HG03280 (cell line): ENCODE data around the gene USP31.

Experiments used
- ATAC-seq: cut with Tn5 transposase; IDR thresholded peaks from one replicate; pipeline ENCODE4 v1.9.1; 2021; ENCODE audit warnings: mild to moderate bottlenecking, moderate library complexity; ENCODE audit not compliant: unreplicated experiment

Gene USP31

GRCh38 chr16:23149267-23149992 lies at the start of gene USP31:
TSS of gene USP31 (minus strand) at chr16:23149452. CDS start at chr16:23149270, 182 bp downstream.
- ATAC-seq: peak; percentile 94

GRCh38 chr16:23196539-23196938 lies 47.3 kb upstream of the USP31 start:
- ATAC-seq: no peak

- ATAC-seq: no peak
Measured at GRCh38 chr16:23195366-23195978, 46.2 kb upstream of the USP31 start.

- ATAC-seq: no peak
Measured at GRCh38 chr16:23194497-23195221, 45.4 kb upstream of the USP31 start.

- ATAC-seq: no peak
Measured at GRCh38 chr16:23188911-23189310, 39.7 kb upstream of the USP31 start.

GRCh38 chr16:23187341-23187740 lies 38.1 kb upstream of the USP31 start:
- ATAC-seq: no peak

GRCh38 chr16:23186171-23186570 lies 36.9 kb upstream of the USP31 start:
- ATAC-seq: no peak

- ATAC-seq: no peak
Measured at GRCh38 chr16:23185656-23186055, 36.4 kb upstream of the USP31 start.

GRCh38 chr16:23183543-23183862 lies 34.3 kb upstream of the USP31 start:
- ATAC-seq: no peak

- ATAC-seq: peak; percentile 26
Measured at GRCh38 chr16:23182679-23183542, 33.7 kb upstream of the USP31 start, which contains the start of gene SCNN1G. TSS of gene SCNN1G (plus strand) at chr16:23182745. CDS start at chr16:23186272, 3,527 bp downstream.

- ATAC-seq: peak; percentile 96
Measured at GRCh38 chr16:23182206-23182678, 33.0 kb upstream of the USP31 start.

GRCh38 chr16:23181506-23181905 lies 32.3 kb upstream of the USP31 start:
- no peak for ATAC-seq

GRCh38 chr16:23175651-23176050 lies 26.4 kb upstream of the USP31 start:
- ATAC-seq: no peak

- no peak for ATAC-seq
Measured at GRCh38 chr16:23174622-23175021, 25.4 kb upstream of the USP31 start.

- ATAC-seq: no peak
Measured at GRCh38 chr16:23172994-23173393, 23.7 kb upstream of the USP31 start.

- ATAC-seq: no peak
Measured at GRCh38 chr16:23172583-23172982, 23.3 kb upstream of the USP31 start.

GRCh38 chr16:23164736-23165135 lies 15.5 kb upstream of the USP31 start:
- ATAC-seq: no peak

- no peak for ATAC-seq
Measured at GRCh38 chr16:23163921-23164320, 14.7 kb upstream of the USP31 start.

- ATAC-seq: no peak
Measured at GRCh38 chr16:23160574-23160973, 11.3 kb upstream of the USP31 start.

- ATAC-seq: no peak
Measured at GRCh38 chr16:23160082-23160481, 10.8 kb upstream of the USP31 start.

GRCh38 chr16:23158114-23158513 lies 8.9 kb upstream of the USP31 start:
- no peak for ATAC-seq
